K562 (cell line): Measurements from ENCODE around the gene GYPC. TPM values are rescaled to one million over a fixed set of nuclear protein-coding genes. Genes with fewer than 3 reads are reported as not detected.
A peak's percentile ranks its signal among the peaks of the same experiment; 100 is the strongest.

Experiments used
- CREB1 ChIP-seq, 2 experiments: sonication (generic) in 1 of 2; formaldehyde crosslinking in 1 of 2; IDR thresholded peaks; 2 replicates each; pipeline versions ENCODE4 v1.6.1 to v1.8.0; 2012 to 2022; ENCODE audit warnings: inconsistent platforms in 1 of 2, mild to moderate bottlenecking in 1 of 2, missing genetic modification reagents in 1 of 2, moderate library complexity in 1 of 2
- CREBBP ChIP-seq: IDR thresholded peaks from one replicate; pipeline ENCODE4 v1.6.1; 2012; ENCODE audit warnings: low read depth, mild to moderate bottlenecking, control low read depth, inconsistent platforms, low read length
- FOXK2 ChIP-seq, 2 experiments: fragments of 450-650 bp; IDR thresholded peaks in 1 of 2; conservative IDR thresholded peaks in 1 of 2; 2 replicates each; pipeline ENCODE4 v1.6.1; 2016; ENCODE audit warnings: low read depth in 2 of 2, mild to moderate bottlenecking in 1 of 2
- GATA2 ChIP-seq: sonication (generic); formaldehyde crosslinking; IDR thresholded peaks from 2 replicates; pipeline ENCODE4 v1.4.0; 2020; ENCODE audit warnings: mild to moderate bottlenecking, missing genetic modification reagents
- GTF3C2 ChIP-seq: IDR thresholded peaks from 3 replicates; pipeline ENCODE4 v1.6.1; 2011; ENCODE audit warnings: borderline replicate concordance, mild to moderate bottlenecking, moderate library complexity; ENCODE audit not compliant: insufficient read length; ENCODE audit errors: extremely low read depth
- HDAC1 ChIP-seq, 2 experiments: fragments of 450-650 bp; IDR thresholded peaks; 2 replicates each; pipeline ENCODE4 v1.6.1; 2016 to 2017; ENCODE audit warnings: inconsistent platforms in 1 of 2, mild to moderate bottlenecking in 1 of 2, moderate library complexity in 1 of 2
- IRF9 ChIP-seq: fragments of 450-650 bp; IDR thresholded peaks from 2 replicates; pipeline ENCODE4 v1.6.1; 2016; ENCODE audit warnings: missing biosample characterization, missing genetic modification characterization
- LARP7 ChIP-seq: fragments of 450-650 bp; IDR thresholded peaks from 2 replicates; pipeline ENCODE4 v1.6.1; 2016
- NR4A1 ChIP-seq, 2 experiments: fragments of 250-450 bp in 1 of 2; fragments of 450-650 bp in 1 of 2; sonication (Bioruptor Pico) in 1 of 2; IDR thresholded peaks; 2 replicates each; pipeline versions ENCODE4 v1.4.0 to v1.6.1; 2016 to 2020; ENCODE audit warnings: mild to moderate bottlenecking in 2 of 2, missing compliant biosample characterization in 1 of 2, missing genetic modification characterization in 1 of 2, moderate library complexity in 1 of 2
- POLR2A ChIP-seq: fragments of 450-650 bp; conservative IDR thresholded peaks from 2 replicates; pipeline ENCODE4 v1.6.1; 2016
- SAFB ChIP-seq: fragments of 200-400 bp; formaldehyde crosslinking; IDR thresholded peaks from 2 replicates; pipeline ENCODE4 v1.6.1; 2017; ENCODE audit warnings: low read depth, low read length, borderline replicate concordance
- TRIM25 ChIP-seq: fragments of 450-650 bp; IDR thresholded peaks from 2 replicates; pipeline ENCODE4 v1.7.0; 2016; ENCODE audit warnings: borderline replicate concordance
- YBX1 ChIP-seq: fragments of 450-650 bp; IDR thresholded peaks from 2 replicates; pipeline ENCODE4 v1.7.1; 2016; ENCODE audit warnings: mild to moderate bottlenecking
- ZBTB5 ChIP-seq: fragments of 450-650 bp; IDR thresholded peaks from 2 replicates; pipeline ENCODE4 v1.6.1; 2017; ENCODE audit warnings: antibody characterized with exemption
- polyA plus RNA-seq, 8 experiments: library from polyadenylated mRNA; depleted of rRNA in 4 of 8; stranded (reverse) in 5 of 8; unstranded in 3 of 8; fragments of >200 nt; fragmentation: Nextera tagmentation in 2 of 8; fragmentation: Illumina TruSeq in 1 of 8; extraction: Ambion mirVana in 2 of 8; extraction: Trizol in 1 of 8; gene quantifications; 2 replicates each; pipeline versions ENCODE4 v1.2.1 to v1.2.3, GENCODE V29; 2011 to 2014; ENCODE audit warnings: inconsistent platforms in 1 of 8, missing spikeins in 1 of 8
- total RNA-seq, 7 experiments: library from RNA; depleted of rRNA in 6 of 7; stranded (reverse); fragments of >200 nt in 6 of 7; fragmentation: Illumina TruSeq in 2 of 7; extraction: Trizol in 2 of 7; gene quantifications; 2 replicates each; pipeline versions ENCODE4 v1.2.1 to v1.2.3, GENCODE V29; 2011 to 2021; ENCODE audit warnings: low replicate concordance in 1 of 7

The GYPC gene
- total and polyA plus RNA-seq, 9 of the 15 experiments (the other 6 are each of a cell fraction or from before 2014, with no cell fraction given): 50.6 to 282 (median 194) TPM

- TF ChIP-seq NR4A1 (CRISPR knock-in tag; IDR thresholded peaks at IDR 0.05): no peak
- TF ChIP-seq NR4A1 (tag; IDR thresholded peaks at IDR 0.05): no peak
- TF ChIP-seq SAFB: no peak
- 0 out of 2 replicates have a peak, but pooled peaks have one; percentile 42 for TF ChIP-seq IRF9 (tag)
- 0 out of 4 replicates have a peak, but pooled peaks of 1 of the 2 experiments have one; percentile 31 for TF ChIP-seq HDAC1 (IDR thresholded peaks at IDR 0.05)
- no peak for TF ChIP-seq GTF3C2
- TF ChIP-seq CREBBP: no peak
- peak; percentile 84; the same call in 1 of the 2 replicates for TF ChIP-seq TRIM25
- peak; percentile 43; the same call in 1 of the 2 replicates for TF ChIP-seq GATA2 (CRISPR knock-in tag)
- 0 out of 2 replicates have a peak, but pooled peaks have one; percentile 69 for TF ChIP-seq YBX1
- TF ChIP-seq FOXK2 (conservative IDR thresholded peaks at IDR 0.05 in 1 of 2, IDR thresholded peaks at IDR 0.05 in 1 of 2; ENCODE audit: low read depth in 2 of 2): 0 out of 4 replicates have a peak, but pooled peaks of 1 of the 2 experiments have one; percentile 20
- TF ChIP-seq POLR2A: peak; percentile 55
- no peak for TF ChIP-seq CREB1 (IDR thresholded peaks at IDR 0.05)
- TF ChIP-seq CREB1 (CRISPR knock-in tag; IDR thresholded peaks at IDR 0.05): no peak
- TF ChIP-seq ZBTB5: peak; percentile 29; the same call in 1 of the 2 replicates
- 0 out of 2 replicates have a peak, but pooled peaks have one; percentile 59 for TF ChIP-seq LARP7
- TF ChIP-seq, all 486 proteins: peak for 42
These were observed 21.2 kb downstream of the GYPC start (continued) for GRCh38 chr2:126677176-126677538.
